Fibroblast of villous mesenchyme (primary cell): ENCODE measurements around the gene TRIM17. TPM values are rescaled to one million over a fixed set of nuclear protein-coding genes. Genes with fewer than 3 reads are reported as not detected.

Experiments used
- DNase-seq: peaks from one replicate; pipeline ENCODE4 v3.0.0-alpha.2; 2010; ENCODE audit warnings: low read depth
- H3K4me3 ChIP-seq: 2 replicates; pipeline ENCODE4 v1.5.1; 2011; ENCODE audit warnings: low read depth, mild to moderate bottlenecking, low read length
- total RNA-seq: library from RNA; depleted of rRNA; stranded (reverse); fragments of >200 nt; gene quantifications from 2 replicates; pipeline ENCODE4 v1.2.3, GENCODE V29; 2012
- TF ChIP-seq, protein P1 (sequence below): IDR thresholded peaks from 2 replicates; pipeline ENCODE4 v1.5.1; 2012; ENCODE audit warnings: low read depth, mild to moderate bottlenecking, low read length; ENCODE audit not compliant: insufficient read depth

The TRIM17 gene
- total RNA-seq, 1 donor: 0.43 TPM

DNA sequence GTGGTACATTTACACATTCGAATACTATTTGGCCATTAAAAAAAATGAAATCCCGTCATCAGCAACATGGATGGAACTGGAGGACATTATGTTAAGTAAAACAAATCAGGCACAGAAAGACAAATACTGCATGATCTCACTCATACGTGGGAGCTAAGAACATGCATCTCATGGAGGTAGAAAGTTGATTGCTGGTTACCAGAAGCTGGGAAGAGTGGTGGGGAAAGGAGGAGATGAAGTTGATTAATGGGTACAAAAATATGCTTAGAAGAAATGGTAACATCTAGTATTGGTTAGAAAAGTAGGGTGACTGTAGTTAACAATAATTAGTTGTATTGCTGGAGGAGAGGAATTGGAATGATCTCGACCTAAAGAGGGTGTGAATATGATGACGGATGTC is 45.9 kb upstream of the TRIM17 start:
- TF ChIP-seq, protein P1, sequence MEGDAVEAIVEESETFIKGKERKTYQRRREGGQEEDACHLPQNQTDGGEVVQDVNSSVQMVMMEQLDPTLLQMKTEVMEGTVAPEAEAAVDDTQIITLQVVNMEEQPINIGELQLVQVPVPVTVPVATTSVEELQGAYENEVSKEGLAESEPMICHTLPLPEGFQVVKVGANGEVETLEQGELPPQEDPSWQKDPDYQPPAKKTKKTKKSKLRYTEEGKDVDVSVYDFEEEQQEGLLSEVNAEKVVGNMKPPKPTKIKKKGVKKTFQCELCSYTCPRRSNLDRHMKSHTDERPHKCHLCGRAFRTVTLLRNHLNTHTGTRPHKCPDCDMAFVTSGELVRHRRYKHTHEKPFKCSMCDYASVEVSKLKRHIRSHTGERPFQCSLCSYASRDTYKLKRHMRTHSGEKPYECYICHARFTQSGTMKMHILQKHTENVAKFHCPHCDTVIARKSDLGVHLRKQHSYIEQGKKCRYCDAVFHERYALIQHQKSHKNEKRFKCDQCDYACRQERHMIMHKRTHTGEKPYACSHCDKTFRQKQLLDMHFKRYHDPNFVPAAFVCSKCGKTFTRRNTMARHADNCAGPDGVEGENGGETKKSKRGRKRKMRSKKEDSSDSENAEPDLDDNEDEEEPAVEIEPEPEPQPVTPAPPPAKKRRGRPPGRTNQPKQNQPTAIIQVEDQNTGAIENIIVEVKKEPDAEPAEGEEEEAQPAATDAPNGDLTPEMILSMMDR: no peak
- no peak overlapping the region for H3K4me3 ChIP-seq
- DNase-seq: no peak

DNA sequence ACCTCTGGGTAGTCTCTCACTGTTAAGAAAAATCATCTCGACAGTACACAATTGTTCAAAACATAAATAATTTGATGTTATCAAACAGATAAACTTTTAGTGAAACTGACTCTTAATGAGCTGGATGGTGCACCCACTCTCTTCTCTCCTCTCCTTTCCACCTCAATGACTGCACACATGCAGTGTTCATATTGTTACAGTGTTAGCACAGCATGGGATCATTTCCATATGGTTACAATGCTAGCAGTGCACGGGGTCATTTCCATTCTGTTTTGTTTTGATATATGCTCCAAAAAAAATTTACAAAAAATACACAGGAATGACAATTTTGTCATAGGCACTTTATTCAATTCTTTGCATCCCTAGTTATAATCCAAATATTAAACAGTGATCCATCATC is 44.2 kb upstream of the TRIM17 start:
- no peak for DNase-seq
- TF ChIP-seq, protein P1: no peak

DNA sequence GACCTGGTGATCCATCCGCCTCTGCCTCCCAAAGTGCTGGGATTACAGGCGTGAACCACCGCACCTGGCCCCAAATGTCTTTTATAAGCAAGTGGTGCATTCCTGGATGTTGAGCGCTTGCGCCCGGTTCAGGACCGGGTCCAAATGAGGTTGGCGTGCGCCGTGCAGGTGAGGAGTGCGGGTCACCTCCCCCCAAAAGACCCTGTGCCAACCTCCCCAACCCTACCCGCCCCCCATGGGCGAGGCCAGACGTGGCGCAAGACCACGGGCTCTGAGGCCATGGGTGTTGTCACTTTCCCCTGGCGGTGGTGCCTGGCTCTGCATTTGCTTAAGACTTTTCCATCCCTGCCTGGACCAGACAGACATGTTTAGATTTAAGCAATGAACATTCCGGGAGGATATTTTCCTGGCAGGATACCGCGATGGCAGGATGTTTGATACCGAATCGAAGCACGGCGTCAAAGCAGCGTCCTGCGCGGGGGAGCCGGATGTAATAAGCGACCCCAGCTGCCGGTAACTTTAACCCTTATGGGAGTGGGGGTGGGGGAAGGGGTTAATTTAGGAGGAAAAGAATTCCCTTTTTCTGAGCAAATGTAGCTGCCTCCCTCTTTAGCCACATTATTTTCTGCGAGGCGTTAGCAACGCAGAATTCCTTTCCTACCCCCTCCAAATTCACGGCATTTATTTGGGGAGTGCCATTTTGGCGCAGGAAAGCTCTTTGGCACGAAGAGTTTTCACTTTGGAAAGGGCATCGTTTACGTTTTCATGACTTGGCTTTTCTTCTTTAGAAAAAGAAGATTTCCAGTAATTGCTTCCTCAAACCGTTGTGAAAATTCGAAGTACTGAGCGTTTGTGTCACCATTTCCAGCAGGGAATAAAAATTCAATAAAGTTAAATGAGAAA is 42.7 kb upstream of the TRIM17 start:
- peak overlapping the region; percentile 79 for H3K4me3 ChIP-seq
- peak; percentile 80 for DNase-seq
- TF ChIP-seq, protein P1: peak; percentile 80

More for the DNA sequence above, 44.2 kb upstream of the TRIM17 start:
- no peak overlapping the region for H3K4me3 ChIP-seq

DNA sequence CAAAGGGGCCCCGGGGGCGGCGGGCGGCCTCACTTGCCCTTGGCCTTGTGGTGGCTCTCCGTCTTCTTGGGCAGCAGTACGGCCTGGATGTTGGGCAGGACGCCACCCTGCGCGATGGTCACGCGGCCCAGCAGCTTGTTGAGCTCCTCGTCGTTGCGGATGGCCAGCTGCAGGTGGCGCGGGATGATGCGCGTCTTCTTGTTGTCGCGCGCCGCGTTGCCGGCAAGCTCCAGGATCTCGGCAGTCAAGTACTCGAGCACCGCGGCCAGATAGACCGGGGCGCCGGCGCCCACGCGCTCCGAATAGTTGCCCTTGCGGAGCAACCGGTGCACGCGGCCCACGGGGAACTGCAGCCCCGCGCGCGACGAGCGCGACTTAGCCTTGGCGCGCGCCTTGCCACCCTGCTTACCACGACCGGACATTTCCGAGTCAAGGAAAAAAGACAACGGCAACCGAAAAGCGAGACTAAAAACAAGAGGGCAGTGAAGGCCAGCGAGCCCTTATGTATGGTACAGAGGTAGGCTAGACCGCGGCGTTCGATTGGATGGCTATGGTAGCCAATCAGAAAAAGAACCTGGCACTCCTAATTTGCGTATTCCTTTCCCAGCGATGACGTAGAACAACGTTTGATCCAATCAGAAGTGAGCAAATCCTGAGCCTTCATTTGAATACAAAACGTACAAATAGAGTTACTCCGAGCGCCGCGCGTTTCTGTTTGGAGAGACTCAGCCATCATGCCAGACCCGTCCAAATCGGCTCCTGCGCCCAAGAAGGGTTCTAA is 40.9 kb upstream of the TRIM17 start:
- peak; percentile 99 for DNase-seq
- TF ChIP-seq, protein P1: peak; percentile 19
- peak overlapping the region; percentile 79 for H3K4me3 ChIP-seq

DNA sequence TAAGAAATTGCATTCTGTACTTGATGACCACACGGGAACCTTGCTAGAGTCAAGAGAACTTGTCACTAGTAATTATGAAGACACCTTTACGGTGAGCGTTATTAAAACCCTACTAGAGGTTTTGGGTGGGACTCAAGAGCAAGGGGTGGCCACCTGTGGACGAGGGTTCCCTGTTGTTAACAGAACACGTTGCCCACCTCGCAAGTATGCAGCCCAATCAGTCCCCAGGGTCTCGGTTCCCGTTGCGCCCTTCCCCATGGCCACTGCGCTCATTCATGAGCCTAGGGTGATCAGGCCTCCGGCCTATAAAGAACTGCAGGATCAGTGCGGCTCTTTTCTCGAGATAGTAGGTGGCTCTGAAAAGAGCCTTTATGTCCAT is 40.3 kb upstream of the TRIM17 start:
- peak overlapping the region; percentile 79 for H3K4me3 ChIP-seq
- TF ChIP-seq, protein P1: no peak
- no peak for DNase-seq

DNA sequence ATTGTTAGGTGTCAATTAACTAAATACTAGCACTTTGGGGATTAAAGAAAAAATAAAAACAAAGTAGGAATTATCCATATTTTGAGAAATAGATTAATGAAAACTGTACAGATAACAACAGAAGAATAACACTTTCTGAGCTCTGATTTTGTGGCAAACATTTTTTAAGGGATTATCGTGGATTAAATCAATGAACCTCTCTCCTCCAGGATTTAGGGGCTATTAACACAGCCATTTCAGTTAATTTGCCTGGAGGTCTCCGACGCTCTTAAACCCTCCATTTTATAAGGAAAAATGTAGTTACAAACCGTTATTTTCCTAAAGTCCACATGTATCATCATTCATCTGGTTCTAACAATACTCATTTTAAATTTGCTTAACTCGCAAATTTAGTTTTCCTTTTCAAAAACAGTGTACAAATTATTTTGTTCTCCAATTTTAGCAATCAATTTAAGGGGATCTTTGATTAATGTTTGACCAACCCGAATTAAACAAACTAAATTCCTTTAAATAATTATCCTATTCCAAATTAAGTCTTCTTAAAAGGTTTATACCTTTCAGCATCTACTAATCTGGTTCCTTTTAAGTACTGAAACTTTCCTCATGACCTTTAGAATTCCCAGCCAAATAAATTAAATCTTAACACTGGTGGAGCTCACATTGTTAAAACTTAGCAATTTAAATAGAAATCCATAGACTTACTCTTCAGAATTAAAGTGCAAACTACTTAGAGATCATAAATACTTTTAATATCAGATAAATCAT is 39.8 kb upstream of the TRIM17 start:
- TF ChIP-seq, protein P1: no peak

More for the DNA sequence above, 39.8 kb upstream of the TRIM17 start:
- H3K4me3 ChIP-seq: peak overlapping the region; percentile 79
- no peak for DNase-seq
